Naive thymus-derived CD4-positive, alpha-beta T cell (primary cell): ENCODE results near the gene TTC21A. TPM values are rescaled to one million over a fixed set of nuclear protein-coding genes. Genes with fewer than 3 reads are reported as not detected.
A peak's percentile ranks its signal among the peaks of the same experiment; 100 is the strongest.

Experiments used
- ATAC-seq: fragments of 150-1000 bp; cut with Tn5 transposase; 2 replicates; pipeline ENCODE4 v1.10.0; 2021; ENCODE audit warnings: mild to moderate bottlenecking, moderate library complexity
- CTCF ChIA-PET: fragments of 350-600 bp; sonication (Branson Sonifier 250); formaldehyde crosslinking; loops from one replicate; lab custom pipeline; 2021; ENCODE audit warnings: antibody characterized with exemption; lab: Charles Lee
- POLR2A ChIA-PET: fragments of 350-600 bp; sonication (Branson Sonifier 250); formaldehyde crosslinking; loops from one replicate; lab custom pipeline; 2021; ENCODE audit warnings: antibody characterized with exemption, inconsistent platforms; lab: Charles Lee
- DNase-seq, 9 donors: peaks; one replicate each; pipeline versions ENCODE4 v3.0.0 to v3.0.0-alpha.2; 2020 to 2022; ENCODE audit warnings: mixed read lengths in 1 of 9
- H3K27ac ChIP-seq: one replicate; pipeline ENCODE4 v1.7.0; 2013; ENCODE audit warnings: mild to moderate bottlenecking, low read depth, low read length, moderate library complexity
- H3K27me3 ChIP-seq, 2 donors: one replicate each; pipeline ENCODE4 v1.7.0; 2013; ENCODE audit warnings: low read length in 2 of 2, mild to moderate bottlenecking in 2 of 2, moderate library complexity in 2 of 2; ENCODE audit not compliant: control insufficient read depth in 2 of 2, insufficient read depth in 2 of 2
- H3K36me3 ChIP-seq, 3 experiments: 1 replicate in 2 of 3; 2 replicates in 1 of 3; pipeline ENCODE4 v1.7.0; 2013; ENCODE audit warnings: low read length in 3 of 3, mild to moderate bottlenecking in 3 of 3, moderate library complexity in 1 of 3; ENCODE audit not compliant: insufficient read depth in 3 of 3, control insufficient read depth in 2 of 3
- H3K4me1 ChIP-seq, 2 donors: one replicate each; pipeline ENCODE4 v1.7.0; 2013; ENCODE audit warnings: low read length in 2 of 2, mild to moderate bottlenecking in 2 of 2, moderate library complexity in 1 of 2; ENCODE audit not compliant: control insufficient read depth in 2 of 2, insufficient read depth in 2 of 2
- H3K4me3 ChIP-seq: 2 replicates; pipeline ENCODE4 v1.7.0; 2013; ENCODE audit warnings: mild to moderate bottlenecking, low read length
- H3K9me3 ChIP-seq, 3 experiments: 1 replicate in 2 of 3; 2 replicates in 1 of 3; pipeline ENCODE4 v1.7.0; 2013; ENCODE audit warnings: low read length in 3 of 3; ENCODE audit not compliant: control insufficient read depth in 2 of 3
- H3K27ac Mint-ChIP-seq, 9 donors: one replicate each; pipeline ENCODE4 v1.8.0; 2020 to 2022; ENCODE audit warnings: mixed read lengths in 9 of 9, mild to moderate bottlenecking in 8 of 9, moderate library complexity in 5 of 9, inconsistent platforms in 2 of 9
- H3K27me3 Mint-ChIP-seq, 5 donors: one replicate each; pipeline ENCODE4 v1.8.0; 2021 to 2022; ENCODE audit warnings: mixed read lengths in 5 of 5, mild to moderate bottlenecking in 1 of 5
- H3K36me3 Mint-ChIP-seq, 5 donors: one replicate each; pipeline ENCODE4 v1.8.0; 2020 to 2022; ENCODE audit warnings: mixed read lengths in 5 of 5, mild to moderate bottlenecking in 3 of 5, inconsistent platforms in 1 of 5
- H3K4me1 Mint-ChIP-seq, 7 donors: one replicate each; pipeline ENCODE4 v1.8.0; 2020 to 2022; ENCODE audit warnings: mixed read lengths in 7 of 7, mild to moderate bottlenecking in 3 of 7, inconsistent platforms in 1 of 7
- H3K4me3 Mint-ChIP-seq, 10 donors: one replicate each; pipeline ENCODE4 v1.8.0; 2020 to 2022; ENCODE audit warnings: mild to moderate bottlenecking in 10 of 10, mixed read lengths in 10 of 10, moderate library complexity in 6 of 10, inconsistent platforms in 2 of 10
- H3K9me3 Mint-ChIP-seq, 11 donors: one replicate each; pipeline ENCODE4 v1.8.0; 2020 to 2022; ENCODE audit warnings: mixed read lengths in 11 of 11, mild to moderate bottlenecking in 4 of 11, inconsistent platforms in 1 of 11, moderate library complexity in 1 of 11
- intact Hi-C, 2 donors: fragments of 100-400 bp; cut with micrococcal nuclease; formaldehyde crosslinking; loops; one replicate each; pipeline ENCODE4 v1.15.1; 2023
- polyA plus RNA-seq, 2 donors: library from polyadenylated mRNA; unstranded; fragments of 300-500 nt; fragmentation: Illumina TruSeq; gene quantifications; one replicate each; pipeline ENCODE4 v1.2.3, GENCODE V29; 2021
- total RNA-seq, 6 experiments: library from RNA in 5 of 6; stranded (reverse) in 5 of 6; gene quantifications; 1 replicate in 5 of 6; 2 replicates in 1 of 6; pipeline ENCODE4 v1.2.3 and lab custom pipeline; 2021 to 2026

The TTC21A gene
- total and polyA plus RNA-seq, 7 experiments from 2014 or later: 0.37 to 9.7 (median 4.8) TPM

DNA sequence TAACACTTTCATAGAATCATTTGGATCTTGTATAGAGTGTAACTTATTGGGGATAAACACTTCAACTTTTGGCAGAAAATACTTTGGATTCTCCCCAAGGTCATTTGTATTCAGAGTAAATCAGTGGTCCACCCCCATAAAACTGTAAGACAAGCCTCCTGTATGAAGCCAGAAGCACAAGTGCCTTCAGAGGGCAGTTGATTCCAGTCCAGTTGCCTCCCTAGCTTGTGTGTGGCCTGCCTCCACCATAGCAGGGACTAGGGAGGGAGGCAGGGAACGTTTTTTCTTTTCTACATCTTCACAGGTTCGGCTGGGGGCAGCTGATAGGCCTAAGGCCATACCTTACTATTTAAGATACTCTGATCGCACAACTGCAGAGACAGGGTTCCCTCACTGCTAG is 11.7 kb upstream of the TTC21A start:
- POLR2A ChIA-PET: interaction anchor here (2.0 kb wide), 1 partner anchor 9 kb away, joined by 5 read pairs; no protein-coding TSS in a partner anchor
- no peak overlapping the region for H3K27ac ChIP-seq
- H3K27ac Mint-ChIP-seq: peak overlapping the region in 2 of 9 donors; percentile 26 to 34

DNA sequence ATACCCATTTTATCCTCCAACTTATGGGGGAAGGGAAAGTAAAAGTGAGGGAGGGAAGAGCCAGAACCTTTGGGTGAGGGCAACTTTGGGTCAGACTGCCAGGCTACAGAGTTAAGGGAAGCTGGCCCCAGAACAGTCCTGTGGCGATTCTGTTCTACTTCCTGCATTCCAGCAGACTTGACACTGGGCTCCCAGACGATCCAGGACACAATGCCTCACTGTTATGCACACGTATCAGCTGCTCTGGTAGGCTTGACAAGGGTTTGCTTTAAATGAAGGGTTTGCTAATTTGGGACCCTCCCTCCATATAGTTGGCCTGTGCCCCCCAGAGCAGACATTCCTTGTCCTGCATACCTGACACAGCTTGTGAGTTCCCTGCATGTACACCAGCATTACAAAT is 10.7 kb upstream of the TTC21A start:
- peak overlapping the region in 6 of 9 donors; percentile 24 to 75 (median 44) for H3K27ac Mint-ChIP-seq
- CTCF ChIA-PET: interaction anchor here (2.3 kb wide), 1 partner anchor 195 kb away, joined by 10 read pairs; no protein-coding TSS in a partner anchor
- H3K4me3 ChIP-seq: no peak overlapping the region
- no peak overlapping the region for H3K4me3 Mint-ChIP-seq
- no peaks in the 10 kb centered on the region for H3K9me3 ChIP-seq
- DNase-seq (no peak), ATAC-seq (no peak)
- H3K4me1 Mint-ChIP-seq: peaks cover 0 to 9% (median 6%) of the 10 kb centered on the region in 7 donors
- no peaks in the 10 kb centered on the region for H3K4me1 ChIP-seq
- peaks cover 4 to 18% (median 11%) of the 10 kb centered on the region in 5 donors for H3K36me3 Mint-ChIP-seq
- intact Hi-C loops: no loop called here
- no peaks in the 10 kb centered on the region for H3K27me3 ChIP-seq
- no peaks in the 10 kb centered on the region for H3K27me3 Mint-ChIP-seq
- H3K9me3 Mint-ChIP-seq: no peaks in the 10 kb centered on the region
- H3K36me3 ChIP-seq: peaks cover 6 to 86% (median 10%) of the 10 kb centered on the region in 3 experiments
- H3K27ac ChIP-seq: no peak overlapping the region
- POLR2A ChIA-PET: no interaction called here

More for the DNA sequence above, 11.7 kb upstream of the TTC21A start:
- Histone ChIP-seq H3K4me1 (no peaks in the 10 kb centered on the region), H3K36me3 (peaks cover 10 to 88% (median 13%) of the 10 kb centered on the region in 3 experiments), H3K27me3 (no peaks in the 10 kb centered on the region), H3K9me3 (no peaks in the 10 kb centered on the region), H3K4me3 (no peak overlapping the region)
- DNase-seq (no peak), ATAC-seq (no peak)
- H3K4me1 Mint-ChIP-seq: peaks cover 0 to 2% (median 0%) of the 10 kb centered on the region in 7 donors
- no peaks in the 10 kb centered on the region for H3K27me3 Mint-ChIP-seq
- no peak overlapping the region for H3K4me3 Mint-ChIP-seq
- H3K9me3 Mint-ChIP-seq: no peaks in the 10 kb centered on the region
- H3K36me3 Mint-ChIP-seq: peaks cover 4 to 18% (median 11%) of the 10 kb centered on the region in 5 donors
- intact Hi-C loops: no loop called here
- CTCF ChIA-PET: interaction anchor here (0.7 kb wide), 1 partner anchor 41 kb away, joined by 3 read pairs; no protein-coding TSS in a partner anchor

DNA sequence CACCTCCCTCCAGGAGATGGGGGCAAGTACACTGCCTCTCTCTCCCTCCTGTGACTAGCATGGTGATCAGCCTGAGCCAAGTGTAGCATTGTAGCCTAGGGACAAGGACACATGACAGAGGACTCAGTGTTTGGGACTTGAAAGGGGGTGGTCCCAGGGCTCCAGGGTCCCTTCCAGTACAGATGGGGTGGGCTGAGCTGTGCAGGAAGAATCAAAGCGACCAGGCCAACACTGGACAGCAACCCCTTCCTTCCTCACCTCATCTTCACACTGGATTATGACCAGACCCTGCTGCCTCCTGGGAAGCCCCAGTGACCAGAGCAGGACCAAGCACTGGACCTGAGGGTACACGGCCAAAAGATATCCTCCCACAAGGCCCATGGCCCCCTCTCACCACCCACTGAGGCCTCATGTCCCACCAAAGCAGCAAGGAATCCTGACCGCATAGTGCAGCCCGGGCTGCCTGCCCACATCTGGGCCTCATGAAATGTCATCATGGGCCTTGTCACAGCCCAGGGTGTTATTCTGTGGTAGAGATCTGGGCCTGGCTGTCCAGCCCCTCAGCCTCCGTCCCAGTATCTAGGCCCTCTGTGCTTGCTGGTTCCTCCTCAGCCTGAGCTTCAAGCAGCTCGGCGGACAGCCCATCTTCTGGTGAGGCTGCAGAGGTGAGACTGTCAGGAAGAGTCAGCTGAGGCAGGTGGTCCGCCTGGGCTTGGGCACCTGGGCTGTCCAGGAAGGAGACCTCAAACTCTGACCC is 9.6 kb upstream of the TTC21A start:
- Mint-ChIP-seq H3K27me3 (no peaks in the 10 kb centered on the region), H3K36me3 (peaks cover 4 to 14% (median 8%) of the 10 kb centered on the region in 5 donors), H3K27ac (peak overlapping the region in 5 of 9 donors; percentile 19 to 73 (median 60)), H3K9me3 (no peaks in the 10 kb centered on the region), H3K4me1 (peaks cover 6 to 18% (median 13%) of the 10 kb centered on the region in 7 donors), H3K4me3 (no peak overlapping the region)
- Histone ChIP-seq H3K4me1 (no peaks in the 10 kb centered on the region), H3K27me3 (no peaks in the 10 kb centered on the region), H3K9me3 (no peaks in the 10 kb centered on the region), H3K36me3 (peaks cover 0 to 78% (median 10%) of the 10 kb centered on the region in 3 experiments), H3K27ac (no peak overlapping the region), H3K4me3 (no peak overlapping the region)
- no peak for ATAC-seq
- ChIA-PET POLR2A (no interaction called here), CTCF (interaction anchor here (2.3 kb wide), 1 partner anchor 194 kb away, joined by 10 read pairs; no protein-coding TSS in a partner anchor)
- intact Hi-C loops: no loop called here
- no peak for DNase-seq

DNA sequence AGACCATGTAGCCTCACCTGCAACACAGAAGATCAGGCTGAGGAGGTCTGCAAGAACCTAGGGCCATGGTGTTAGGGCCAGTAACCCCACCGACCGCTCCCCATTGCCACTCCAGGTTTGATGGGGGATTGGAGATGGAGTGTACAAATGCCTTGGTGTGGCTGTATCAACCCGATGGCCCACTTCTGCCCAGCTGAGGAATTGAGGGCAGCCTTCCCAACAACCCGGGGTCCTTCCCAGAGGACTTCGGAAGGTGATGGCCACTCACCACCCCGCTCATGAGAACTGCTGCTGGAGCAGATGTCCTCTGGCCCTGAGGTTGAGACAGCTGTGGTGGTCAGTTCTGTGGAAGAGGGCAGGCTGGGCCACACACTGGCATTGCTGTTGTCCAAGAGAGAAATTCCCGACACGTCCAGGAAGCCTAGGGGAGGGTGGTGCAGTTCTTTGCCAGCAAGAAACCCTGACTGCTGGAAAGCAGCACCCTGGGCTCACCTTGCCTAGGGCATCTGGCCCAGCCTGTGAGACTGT is 8.9 kb upstream of the TTC21A start:
- no peaks in the 10 kb centered on the region for H3K9me3 Mint-ChIP-seq
- no peak for DNase-seq

DNA sequence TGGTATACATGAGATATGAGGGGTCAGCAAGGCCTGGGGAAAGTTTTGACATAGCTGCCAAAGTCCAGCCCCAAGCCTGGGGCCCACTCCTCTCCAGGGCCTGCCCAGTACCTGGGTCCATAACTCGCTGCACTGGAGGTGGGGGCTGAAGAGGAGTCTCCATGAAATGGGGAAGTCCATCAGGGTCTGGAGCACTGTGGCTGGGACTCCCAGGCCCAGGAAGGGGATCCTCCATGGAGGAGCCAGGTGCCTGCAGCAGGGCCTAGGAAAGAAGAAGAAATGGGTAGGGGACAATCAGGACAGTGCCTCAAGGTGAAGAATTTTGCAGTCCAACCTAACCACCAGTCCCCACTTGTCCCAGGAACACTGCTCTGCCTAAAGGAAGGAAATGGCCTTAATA is 8.2 kb upstream of the TTC21A start:
- ChIA-PET POLR2A (no interaction called here), CTCF (no interaction called here)
- Histone ChIP-seq H3K27ac (no peak overlapping the region), H3K9me3 (no peaks in the 10 kb centered on the region), H3K36me3 (peaks cover 0 to 66% (median 10%) of the 10 kb centered on the region in 3 experiments), H3K4me1 (no peaks in the 10 kb centered on the region), H3K4me3 (no peak overlapping the region), H3K27me3 (no peaks in the 10 kb centered on the region)
- ATAC-seq: no peak
- Mint-ChIP-seq H3K27ac (peak overlapping the region in 2 of 9 donors; percentile 24 to 65), H3K4me1 (peaks cover 15 to 30% (median 23%) of the 10 kb centered on the region in 7 donors), H3K9me3 (no peaks in the 10 kb centered on the region), H3K36me3 (peaks cover 0 to 14% (median under 1%) of the 10 kb centered on the region in 5 donors), H3K4me3 (no peak overlapping the region), H3K27me3 (no peaks in the 10 kb centered on the region)
- DNase-seq: no peak
- intact Hi-C loops: no loop called here

More for the DNA sequence above, 8.9 kb upstream of the TTC21A start:
- Mint-ChIP-seq H3K27ac (peak overlapping the region in 1 of 9 donors; percentile 52), H3K4me3 (no peak overlapping the region), H3K27me3 (no peaks in the 10 kb centered on the region), H3K36me3 (peaks cover 4 to 14% (median 8%) of the 10 kb centered on the region in 5 donors), H3K4me1 (peaks cover 11 to 24% (median 20%) of the 10 kb centered on the region in 7 donors)
- H3K27me3 ChIP-seq: no peaks in the 10 kb centered on the region
- intact Hi-C loops: no loop called here
- POLR2A ChIA-PET: no interaction called here
- peaks cover 0 to 72% (median 10%) of the 10 kb centered on the region in 3 experiments for H3K36me3 ChIP-seq
- no peak overlapping the region for H3K27ac ChIP-seq
- H3K4me3 ChIP-seq: no peak overlapping the region
- H3K4me1 ChIP-seq: no peaks in the 10 kb centered on the region
- no peak for ATAC-seq
- no peaks in the 10 kb centered on the region for H3K9me3 ChIP-seq
- CTCF ChIA-PET: interaction anchor here (2.3 kb wide), 1 partner anchor 193 kb away, joined by 10 read pairs; no protein-coding TSS in a partner anchor

DNA sequence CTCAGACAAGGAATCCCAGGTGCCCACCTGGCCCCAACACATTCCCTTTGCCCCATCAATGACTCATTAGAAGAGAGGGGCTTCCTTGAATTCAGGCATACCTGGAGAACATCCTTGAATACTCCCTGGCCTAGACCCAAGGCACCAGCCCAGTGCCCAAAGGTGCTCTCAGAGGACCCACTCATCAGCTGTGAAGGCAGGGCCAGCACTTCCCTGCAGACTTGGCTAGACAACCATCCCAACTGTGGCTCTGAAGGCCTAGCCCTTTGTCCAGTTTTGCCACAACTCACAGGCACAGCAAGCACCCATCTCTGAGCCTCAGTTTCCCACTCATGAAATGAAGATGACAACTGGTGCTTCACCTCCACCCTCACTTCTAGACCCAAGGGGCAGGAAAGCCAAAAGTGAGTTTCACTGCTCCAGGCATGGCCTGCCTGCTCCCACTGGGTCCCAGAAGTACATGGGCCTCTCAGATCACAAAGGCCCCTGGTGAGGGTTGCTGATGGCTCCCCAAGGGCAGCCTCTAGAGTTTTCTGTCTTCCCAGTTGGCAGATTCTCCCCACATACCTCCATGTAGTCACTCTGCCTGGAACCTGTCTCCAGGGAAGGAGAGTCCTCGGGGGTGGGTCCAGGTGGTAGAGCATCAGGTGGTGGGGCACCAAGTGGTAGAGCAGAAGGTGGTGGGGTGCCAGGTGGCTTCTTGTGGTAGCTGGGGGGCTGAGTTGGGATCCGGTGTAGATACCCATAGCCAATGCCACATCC is 7.6 kb upstream of the TTC21A start:
- Histone ChIP-seq H3K27ac (no peak overlapping the region), H3K27me3 (no peaks in the 10 kb centered on the region), H3K9me3 (no peaks in the 10 kb centered on the region), H3K4me3 (no peak overlapping the region), H3K4me1 (no peaks in the 10 kb centered on the region), H3K36me3 (peaks cover 0 to 59% (median 7%) of the 10 kb centered on the region in 3 experiments)
- intact Hi-C loops: loop anchor here in 1 of 2 donors (2.0 kb wide), 1 partner anchor 89 kb away; no protein-coding TSS in a partner anchor
- CTCF ChIA-PET: interaction anchor here (1.1 to 1.5 kb wide), 2 partner anchors 8 to 188 kb away, joined by 3 to 8 read pairs; no protein-coding TSS in a partner anchor
- Mint-ChIP-seq H3K27ac (peak overlapping the region in 3 of 9 donors; percentile 22 to 65 (median 24)), H3K27me3 (no peaks in the 10 kb centered on the region), H3K36me3 (peaks cover 0 to 9% (median 0%) of the 10 kb centered on the region in 5 donors), H3K4me1 (peaks cover 16 to 35% (median 25%) of the 10 kb centered on the region in 7 donors), H3K4me3 (no peak overlapping the region), H3K9me3 (no peaks in the 10 kb centered on the region)
- ATAC-seq (no peak), DNase-seq (no peak)
- POLR2A ChIA-PET: no interaction called here
